ENCODE data around the gene GRIFIN. TPM values are rescaled to one million over a fixed set of nuclear protein-coding genes. Genes with fewer than 3 reads are reported as not detected.

GRIFIN gene
- total RNA-seq, 4 donors from 2014 or later: not detected

GRCh38 chr7:2500701-2501100 is 24.5 kb upstream of the GRIFIN start:
- no peaks in the 10 kb centered on the region for H3K36me3 ChIP-seq
- no peaks in the 10 kb centered on the region for H3K27me3 ChIP-seq
- no peak for TF ChIP-seq POLR2A (IDR thresholded peaks at IDR 0.05)
- TF ChIP-seq CTCF (IDR thresholded peaks at IDR 0.05): no peak
- no peak overlapping the region for H3K27ac ChIP-seq
- DNase-seq: no peak
- intact Hi-C loops (cut with DNase I; ENCODE audit: low total_unique reads): no loop called here
- H3K4me1 ChIP-seq: no peaks in the 10 kb centered on the region
- no peaks in the 10 kb centered on the region for H3K9me3 ChIP-seq
- H3K4me3 ChIP-seq: no peak overlapping the region

- intact Hi-C loops (cut with DNase I; ENCODE audit: low total_unique reads): no loop called here
- no peak overlapping the region for H3K4me3 ChIP-seq
- TF ChIP-seq CTCF (IDR thresholded peaks at IDR 0.05) (no peak), POLR2A (IDR thresholded peaks at IDR 0.05) (no peak)
Observed at GRCh38 chr7:2499719-2500430, 23.7 kb upstream of the GRIFIN start.

GRCh38 chr7:2499181-2499580 is 23.0 kb upstream of the GRIFIN start:
- intact Hi-C loops (cut with DNase I; ENCODE audit: low total_unique reads): no loop called here
- DNase-seq: no peak

More at GRCh38 chr7:2499719-2500430, 23.7 kb upstream of the GRIFIN start:
- no peaks in the 10 kb centered on the region for H3K4me1 ChIP-seq
- H3K27ac ChIP-seq: no peak overlapping the region
- no peaks in the 10 kb centered on the region for H3K27me3 ChIP-seq
- no peaks in the 10 kb centered on the region for H3K9me3 ChIP-seq
- no peaks in the 10 kb centered on the region for H3K36me3 ChIP-seq
- no peak for DNase-seq

GRCh38 chr7:2498708-2499107 is 22.5 kb upstream of the GRIFIN start:
- TF ChIP-seq CTCF (IDR thresholded peaks at IDR 0.05) (no peak), POLR2A (IDR thresholded peaks at IDR 0.05) (no peak)
- no peaks in the 10 kb centered on the region for H3K9me3 ChIP-seq
- intact Hi-C loops (cut with DNase I; ENCODE audit: low total_unique reads): no loop called here
- no peaks in the 10 kb centered on the region for H3K4me1 ChIP-seq
- H3K27me3 ChIP-seq: no peaks in the 10 kb centered on the region
- H3K4me3 ChIP-seq: no peak overlapping the region
- H3K27ac ChIP-seq: no peak overlapping the region
- DNase-seq: no peak
- H3K36me3 ChIP-seq: no peaks in the 10 kb centered on the region

More at GRCh38 chr7:2499181-2499580, 23.0 kb upstream of the GRIFIN start:
- no peaks in the 10 kb centered on the region for H3K9me3 ChIP-seq
- no peak for TF ChIP-seq POLR2A (IDR thresholded peaks at IDR 0.05)
- no peak for TF ChIP-seq CTCF (IDR thresholded peaks at IDR 0.05)
- no peaks in the 10 kb centered on the region for H3K4me1 ChIP-seq
- no peak overlapping the region for H3K4me3 ChIP-seq
- H3K27ac ChIP-seq: no peak overlapping the region
- no peaks in the 10 kb centered on the region for H3K27me3 ChIP-seq
- H3K36me3 ChIP-seq: no peaks in the 10 kb centered on the region

GRCh38 chr7:2497500-2498336 is 21.5 kb upstream of the GRIFIN start:
- intact Hi-C loops (cut with DNase I; ENCODE audit: low total_unique reads): no loop called here
- no peak overlapping the region for H3K27ac ChIP-seq
- DNase-seq: no peak
- H3K9me3 ChIP-seq: no peaks in the 10 kb centered on the region
- H3K27me3 ChIP-seq: no peaks in the 10 kb centered on the region
- H3K4me1 ChIP-seq: no peaks in the 10 kb centered on the region
- H3K36me3 ChIP-seq: no peaks in the 10 kb centered on the region
- TF ChIP-seq POLR2A (IDR thresholded peaks at IDR 0.05) (no peak), CTCF (IDR thresholded peaks at IDR 0.05) (no peak)
- no peak overlapping the region for H3K4me3 ChIP-seq
